Measurements from ENCODE around the gene JDP2.

Gene JDP2

DNA sequence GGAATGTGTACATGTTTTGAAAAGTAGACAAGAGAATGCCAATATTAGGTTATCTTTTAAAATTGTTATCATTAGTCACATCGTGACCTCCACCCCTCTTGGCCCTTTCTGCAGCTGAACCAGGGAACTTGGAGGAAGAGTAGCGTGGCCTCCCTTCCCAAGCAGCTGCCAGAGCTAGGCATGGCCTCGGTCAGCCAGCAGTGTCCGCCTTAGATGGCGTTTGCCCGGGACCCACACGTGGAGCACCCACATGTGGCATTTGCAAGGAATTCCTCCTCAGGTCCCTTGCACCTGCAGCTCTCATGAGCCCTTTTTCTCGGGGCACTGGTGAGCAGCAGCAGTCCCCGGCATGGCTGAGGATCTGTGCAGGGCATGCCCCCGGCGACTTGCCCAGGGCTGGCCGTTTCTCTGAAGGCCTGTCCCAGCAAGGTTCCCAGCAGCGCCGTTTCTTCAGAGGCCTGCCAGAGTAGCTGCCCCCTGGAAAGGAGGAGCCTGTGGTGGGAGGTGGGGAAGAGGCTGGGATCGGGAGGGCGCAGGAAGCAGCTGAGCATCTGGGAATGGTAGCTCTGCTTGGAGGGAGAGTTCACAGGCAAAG is 10.8 kb downstream of the JDP2 start:
- DNase-seq = no peak

DNA sequence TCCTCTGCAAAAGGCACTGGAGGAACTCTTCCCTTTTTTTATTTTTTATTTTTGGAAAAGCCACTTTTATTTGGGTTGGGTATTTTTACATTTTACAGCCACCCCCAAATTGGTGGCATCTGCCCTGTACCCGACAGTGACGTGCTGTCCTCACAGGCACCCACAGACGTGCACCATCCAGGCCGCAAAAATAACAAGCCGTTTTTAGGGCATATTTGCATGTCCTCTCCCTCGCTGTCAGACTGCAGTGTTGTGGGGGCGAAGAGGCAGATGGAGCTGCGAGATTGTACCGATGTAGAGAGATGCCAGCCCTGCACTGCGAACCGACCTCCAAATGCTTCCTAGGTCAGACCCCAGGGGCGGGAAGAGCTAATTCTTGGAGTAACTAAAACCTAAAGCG is 12.2 kb downstream of the JDP2 start:
- no peak for DNase-seq

DNA sequence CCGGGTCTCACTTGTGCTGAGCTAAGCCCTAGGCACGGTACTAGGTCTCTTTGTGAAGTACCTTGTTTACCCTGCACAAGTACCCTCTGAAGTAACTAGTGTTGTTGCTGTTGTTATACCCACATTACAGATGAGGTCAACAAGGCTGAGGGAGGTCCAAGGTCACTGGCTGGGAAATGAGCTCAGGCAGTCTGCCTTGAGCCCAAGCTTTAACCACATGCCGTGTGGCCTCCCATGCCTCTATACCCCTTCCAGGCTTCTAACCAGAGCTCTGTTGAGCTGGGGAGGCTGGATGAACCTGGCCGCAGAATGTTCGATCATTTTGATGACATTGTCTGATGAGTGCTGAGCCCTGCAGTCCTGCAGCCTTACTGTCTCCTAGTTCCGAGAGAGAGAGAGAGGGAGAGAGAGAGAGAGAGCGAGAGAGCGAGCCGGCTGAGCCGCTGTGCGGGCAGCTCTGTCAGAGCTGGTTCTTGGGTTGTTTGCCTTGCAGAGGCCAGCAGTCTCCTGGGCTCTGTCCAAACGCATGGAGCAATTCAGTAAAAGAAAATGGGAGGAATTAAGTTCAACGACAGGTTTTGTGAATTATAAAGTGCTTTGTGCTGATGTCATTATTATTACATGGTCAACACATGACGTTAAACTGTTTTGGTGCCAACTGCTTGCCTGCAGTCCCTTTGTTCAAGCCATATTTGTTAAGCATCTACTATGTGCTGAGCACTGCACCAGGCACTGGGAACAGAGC is 13.1 kb downstream of the JDP2 start:
- no peak for DNase-seq

DNA sequence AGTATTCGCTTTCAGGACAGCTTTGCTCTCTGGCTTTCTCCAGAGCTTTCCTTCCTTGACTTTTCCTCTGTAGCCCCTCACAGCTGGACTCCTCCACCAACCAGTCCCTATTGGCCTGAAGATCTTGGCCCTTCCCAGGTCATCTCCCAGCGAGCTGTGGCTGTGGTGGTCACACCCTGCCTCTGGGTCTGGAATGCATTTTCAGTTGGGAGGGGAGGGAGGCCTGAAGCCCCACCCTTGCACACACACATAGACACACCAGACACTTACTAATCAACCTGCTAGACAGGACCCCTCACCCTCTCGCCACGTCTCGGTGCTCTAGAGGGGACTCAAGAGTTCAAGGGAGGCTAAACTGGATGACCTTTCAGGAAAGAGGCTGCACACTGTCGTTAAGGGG is 13.9 kb downstream of the JDP2 start:
- no peak for DNase-seq

DNA sequence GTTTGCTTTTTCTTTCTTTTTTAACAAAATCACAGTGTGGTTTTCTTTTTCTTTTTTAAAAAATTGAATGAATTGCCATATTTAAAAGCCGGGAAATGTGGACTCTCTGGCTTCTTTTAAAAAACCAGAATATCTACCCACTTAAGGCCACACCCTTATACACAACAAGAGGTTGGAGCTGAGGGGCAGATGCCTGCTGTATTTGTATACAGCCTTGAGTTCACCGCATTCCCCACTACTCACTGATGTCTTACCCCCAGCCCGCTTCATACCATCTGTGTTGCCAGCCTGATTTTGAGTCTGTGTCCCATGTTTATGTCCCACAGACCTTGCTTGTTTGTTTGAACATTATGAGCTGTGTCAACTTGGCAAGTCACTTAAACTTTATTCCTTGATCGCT is 14.3 kb downstream of the JDP2 start:
- DNase-seq = no peak

DNA sequence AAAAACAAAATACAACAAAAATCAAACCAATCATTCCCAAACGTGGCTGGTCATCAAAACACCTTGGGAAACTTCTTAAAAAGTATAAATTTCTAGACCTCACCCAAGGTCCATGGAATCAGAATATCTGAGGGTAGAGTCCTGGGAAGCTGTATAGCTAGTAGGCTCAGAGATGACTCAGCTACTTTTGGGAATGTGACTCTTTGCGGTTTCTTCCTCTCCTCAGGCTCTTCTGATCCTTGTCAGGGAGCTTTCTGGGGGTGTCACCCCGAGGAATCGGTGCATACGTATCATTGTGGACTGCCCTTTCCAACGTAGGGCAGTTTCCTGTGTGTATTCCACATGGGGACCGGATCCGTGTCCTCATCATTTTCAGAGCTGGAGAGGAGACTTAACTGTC is 14.8 kb downstream of the JDP2 start:
- no peak for DNase-seq

DNA sequence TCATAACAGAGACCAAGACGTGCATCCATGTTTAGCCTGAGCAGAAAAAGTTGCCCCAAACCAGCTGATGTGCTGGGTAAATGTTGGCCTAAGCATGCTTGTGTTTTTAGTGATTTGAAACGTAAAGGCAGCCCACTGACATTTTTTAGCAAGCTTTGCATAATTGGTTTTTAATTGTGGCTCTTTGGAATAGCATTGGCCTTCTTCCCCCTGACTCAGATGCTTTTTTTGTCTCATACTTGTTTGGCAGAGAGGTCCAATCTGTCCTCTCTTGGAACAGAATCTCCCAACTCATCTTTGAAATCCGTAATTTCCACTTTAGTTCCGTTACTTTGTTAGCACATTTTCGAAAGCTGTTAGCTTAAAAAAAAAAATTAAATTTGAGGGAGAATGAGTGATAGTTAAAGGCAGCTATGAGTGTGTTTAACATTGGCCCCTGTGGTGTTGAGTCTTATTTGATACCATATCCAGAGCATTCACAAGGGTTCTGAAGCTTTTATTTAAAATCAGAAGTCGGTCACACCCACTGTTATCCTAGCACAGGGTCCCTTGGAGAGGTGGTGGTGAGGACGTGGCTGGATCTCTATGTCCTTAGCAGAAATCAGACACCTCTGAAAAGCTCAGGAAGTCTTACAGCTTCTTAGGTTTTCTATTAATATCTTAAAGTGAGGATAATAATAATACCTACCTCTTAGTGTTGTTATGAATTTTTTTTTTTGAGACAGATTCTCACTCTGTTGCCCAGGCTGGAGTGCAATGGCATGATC is 15.6 kb downstream of the JDP2 start:
- DNase-seq = no peak

DNA sequence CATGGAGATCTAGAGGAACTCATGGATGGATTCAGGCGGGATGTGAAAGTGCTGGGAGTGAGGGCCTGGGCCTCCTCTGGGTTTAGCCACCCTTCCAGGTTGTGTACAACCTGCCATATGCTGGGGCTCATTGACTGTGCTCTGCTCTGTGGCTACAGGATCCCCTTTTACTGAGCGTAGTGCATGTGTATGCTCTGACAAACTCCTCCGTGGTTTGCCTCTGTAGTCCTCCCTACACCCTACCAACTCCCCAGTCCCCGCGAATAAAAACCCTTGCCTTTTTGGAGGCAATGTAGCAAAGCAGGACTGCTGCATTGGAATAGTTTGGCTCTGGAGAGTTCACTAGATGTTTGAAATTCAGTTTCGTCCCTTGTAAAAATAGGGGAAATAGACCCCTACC is 17.4 kb downstream of the JDP2 start:
- no peak for DNase-seq

DNA sequence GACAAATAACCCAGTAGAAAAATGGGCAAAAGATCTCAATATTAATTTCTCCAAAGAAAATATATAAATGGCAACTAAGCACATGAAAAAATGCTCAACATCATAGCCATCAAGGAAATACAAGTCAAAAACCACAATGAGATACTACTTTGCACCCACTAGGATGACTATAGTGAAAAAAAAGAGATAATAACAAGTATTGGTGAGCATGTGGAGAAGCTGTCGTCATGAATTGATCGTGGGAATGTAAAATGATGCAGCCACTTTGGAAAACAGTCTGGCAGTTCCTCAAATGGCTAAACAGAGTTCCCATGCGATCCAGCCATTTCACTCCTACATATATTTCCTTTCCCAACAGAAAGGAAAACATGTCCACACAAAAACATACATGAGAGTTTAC is 18.1 kb downstream of the JDP2 start:
- no peak for DNase-seq

DNA sequence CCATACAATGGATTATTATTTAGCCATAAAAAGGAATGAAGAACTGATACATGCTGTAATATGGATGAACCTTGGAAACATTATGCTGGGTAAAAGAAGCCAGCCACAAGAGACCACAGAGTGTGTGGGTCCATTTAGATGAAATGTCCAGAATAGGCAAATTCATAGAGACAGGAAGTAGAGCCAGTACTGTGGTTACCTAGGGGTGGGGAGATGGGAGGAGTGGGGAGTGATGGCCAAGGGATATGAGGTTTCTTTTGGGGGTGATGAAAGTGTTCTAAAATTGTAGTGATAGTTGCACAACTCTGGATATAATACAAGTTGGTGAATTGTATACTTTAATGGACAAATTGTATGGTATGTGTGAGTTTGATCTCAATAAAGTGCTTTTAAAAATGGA is 18.6 kb downstream of the JDP2 start:
- no peak for DNase-seq

DNA sequence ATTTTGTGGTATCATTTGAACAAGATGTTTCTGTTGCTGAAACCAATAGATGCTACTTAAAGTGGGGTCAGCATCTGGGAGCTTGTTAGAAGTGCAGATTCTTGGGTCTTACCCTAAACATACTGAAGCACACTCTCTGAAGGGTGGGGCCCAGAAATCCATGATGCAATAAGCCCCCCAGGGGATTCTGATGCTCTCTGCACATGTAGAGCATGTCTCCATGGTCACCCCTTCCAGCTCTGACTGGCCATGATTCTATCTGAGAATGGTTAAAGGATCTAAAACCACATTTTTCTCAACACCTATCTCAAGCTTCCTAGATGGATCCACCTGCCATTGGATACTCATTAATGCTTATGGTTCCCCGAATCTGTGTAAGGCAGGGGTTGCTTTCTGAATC is 20.4 kb downstream of the JDP2 start:
- DNase-seq = no peak

DNA sequence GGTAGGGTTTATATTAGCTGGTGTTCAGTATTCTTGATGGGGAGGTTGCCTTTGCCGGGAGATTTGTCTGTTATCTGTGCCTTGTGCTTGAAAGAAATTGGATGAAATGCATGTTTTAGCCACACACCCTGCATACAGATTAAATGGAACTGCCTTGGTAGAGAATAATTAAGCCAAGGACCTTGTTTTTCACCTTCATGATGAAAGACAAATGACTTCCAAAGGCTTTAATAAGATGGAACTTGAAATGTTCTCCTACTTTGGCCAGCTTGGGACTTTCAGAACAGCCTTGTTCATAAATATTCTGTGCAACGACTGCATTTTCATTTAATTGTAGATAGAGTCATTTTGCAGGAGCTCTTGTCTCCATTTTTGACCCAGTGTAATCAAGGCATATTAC is 21.2 kb downstream of the JDP2 start:
- DNase-seq = no peak

DNA sequence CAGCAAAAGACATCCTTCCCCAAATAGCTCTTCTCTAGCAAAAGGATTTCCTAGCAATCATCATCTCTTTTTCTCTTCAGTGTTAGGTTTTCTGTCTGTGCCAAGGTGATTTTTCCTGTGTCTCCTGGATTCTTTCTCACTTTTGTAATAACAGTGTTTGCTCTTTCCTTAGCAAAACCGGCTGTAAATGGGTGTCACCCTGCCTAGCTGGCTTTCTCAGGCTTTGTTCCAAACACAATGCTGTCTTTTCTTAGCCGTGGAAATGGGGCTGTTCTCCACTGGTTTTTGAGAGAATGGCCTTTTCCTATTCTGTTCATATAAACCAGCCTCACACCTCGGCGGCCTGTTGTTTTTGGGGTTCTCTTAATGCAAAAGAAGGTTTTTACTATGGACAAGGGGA is 21.9 kb downstream of the JDP2 start:
- no peak for DNase-seq

DNA sequence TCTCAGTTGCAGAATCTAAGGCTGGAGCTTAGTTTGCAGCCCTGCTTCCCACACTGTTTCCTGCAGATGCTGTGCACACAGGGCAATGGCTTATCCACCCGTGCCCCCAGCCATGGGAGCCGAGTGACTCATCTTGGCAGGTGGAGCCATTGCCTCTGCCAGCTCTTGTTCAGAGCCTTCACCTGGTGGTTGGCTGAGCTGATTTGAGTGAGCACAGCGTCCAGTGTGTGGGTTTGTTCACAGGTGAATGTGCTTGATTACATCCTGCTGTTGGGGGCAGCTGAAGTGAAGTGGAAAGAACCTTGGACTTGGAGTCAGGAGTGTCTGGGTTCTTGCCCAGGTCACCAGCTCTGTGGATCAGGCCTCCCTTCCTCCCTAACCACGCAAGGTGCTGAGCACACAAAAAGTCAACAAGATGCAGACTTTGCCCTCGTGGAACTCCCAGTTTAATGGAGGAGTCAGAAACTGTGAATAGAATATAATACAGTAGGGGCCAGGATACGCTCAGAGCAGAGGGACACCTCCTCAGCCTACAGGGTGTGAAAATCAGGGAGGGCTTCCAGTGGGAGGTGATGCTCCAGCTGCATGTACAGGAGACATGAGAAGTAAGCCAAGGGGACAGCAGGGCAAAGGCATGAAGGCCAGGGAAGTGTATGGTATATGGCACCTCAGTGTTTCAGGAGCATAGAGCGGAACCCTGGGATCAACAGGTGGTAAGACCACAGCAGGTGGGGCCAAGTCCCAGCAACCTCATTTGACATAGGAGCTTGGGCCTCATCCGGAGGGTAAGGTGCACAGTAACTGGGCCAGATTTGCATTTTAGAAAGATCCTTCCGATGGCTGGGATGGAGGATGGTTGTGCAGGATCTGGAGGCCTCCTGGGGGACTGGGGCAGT is 22.8 kb downstream of the JDP2 start:
- no peak for DNase-seq

DNA sequence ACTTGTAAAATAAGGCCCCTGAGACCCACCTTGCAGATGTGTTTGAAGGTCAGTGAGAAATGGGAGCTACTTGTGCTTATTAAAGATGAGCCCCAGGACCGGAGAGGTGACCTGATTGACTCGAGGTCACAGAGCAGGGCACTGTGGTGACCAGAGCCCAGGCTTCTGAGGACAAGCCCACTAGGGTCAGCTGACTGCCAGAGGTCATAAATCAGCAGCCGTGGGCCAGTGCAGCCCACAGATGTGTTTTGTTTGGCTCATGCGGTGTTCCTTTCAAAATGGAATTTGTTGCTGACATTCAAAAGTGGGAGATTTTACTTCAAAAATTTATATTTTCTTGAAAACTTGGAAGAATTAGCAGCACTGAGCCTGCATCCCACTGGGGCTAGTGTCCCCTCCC is 24.5 kb downstream of the JDP2 start:
- DNase-seq = no peak

DNA sequence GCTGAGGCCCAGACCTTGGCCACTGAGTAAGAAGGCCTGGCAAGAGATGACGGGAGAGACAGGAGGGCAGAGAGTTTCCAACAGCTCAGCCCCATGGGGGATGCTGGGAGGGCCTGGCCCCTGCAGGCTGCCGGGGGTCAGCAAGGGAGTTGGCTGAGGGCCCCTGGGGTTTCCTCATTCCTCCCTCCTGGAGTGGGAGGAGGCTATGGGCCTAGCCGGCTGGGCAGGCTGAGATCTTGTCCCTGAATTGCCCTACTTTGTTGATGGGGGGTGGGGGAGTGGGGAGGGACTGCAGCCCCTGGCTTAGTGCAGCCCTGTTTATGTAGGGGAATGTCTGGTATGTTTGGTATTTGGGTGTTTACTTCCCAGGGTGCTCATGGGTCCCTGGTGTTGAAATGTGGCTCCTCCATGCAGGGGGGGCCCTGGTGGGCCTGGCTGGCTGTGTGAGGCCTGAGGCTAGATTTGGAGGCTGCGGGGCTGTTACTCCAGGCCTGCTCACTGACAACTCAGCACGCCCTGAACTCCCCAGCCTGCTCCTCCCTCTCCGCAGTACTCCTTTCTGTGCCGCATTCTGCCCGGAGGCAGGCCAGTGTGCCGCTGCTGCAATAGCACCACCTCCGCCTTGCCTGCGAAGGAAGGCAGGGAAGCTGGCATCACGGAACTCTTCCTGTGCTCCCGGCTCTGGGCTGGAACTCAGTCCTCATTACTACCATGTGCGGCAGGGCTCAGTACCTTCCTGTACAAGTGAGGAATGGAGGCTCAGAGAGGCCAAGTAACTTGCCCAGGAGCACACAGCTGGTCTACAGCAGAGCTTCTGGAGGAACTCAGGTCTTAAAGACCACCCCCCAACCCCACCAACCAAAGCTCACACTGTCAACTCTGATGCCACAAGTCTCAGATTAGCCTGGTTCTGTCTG is 25.3 kb downstream of the JDP2 start:
- DNase-seq = no peak

DNA sequence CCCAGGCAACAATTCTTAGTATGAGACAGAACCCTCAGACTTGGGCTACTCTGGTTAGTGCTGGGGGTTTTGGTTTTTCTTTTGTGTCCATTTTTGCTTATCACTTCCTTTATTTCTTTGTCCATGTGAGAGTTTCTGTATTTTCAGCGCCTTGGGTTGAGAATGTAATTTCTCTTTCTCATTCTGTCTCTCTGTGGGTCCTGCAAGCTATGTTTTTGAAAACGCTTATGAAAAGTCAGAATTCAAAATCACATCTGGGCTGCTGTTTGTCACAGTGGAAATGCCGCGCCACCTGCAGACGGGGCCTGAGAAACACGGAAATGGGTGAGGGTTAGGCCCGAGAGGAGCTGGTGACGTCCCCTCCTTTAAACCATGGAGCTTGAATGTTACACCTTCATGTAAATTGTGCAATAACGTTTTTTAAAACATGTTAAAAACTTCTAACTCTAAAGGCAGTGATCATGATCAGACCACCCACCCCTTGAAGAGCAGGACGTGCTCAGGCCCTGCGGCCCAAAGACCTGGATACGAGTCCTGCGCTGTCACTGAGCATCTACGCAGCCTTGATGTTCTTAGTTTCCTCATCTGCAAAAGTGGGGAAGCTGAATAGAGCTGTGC is 26.1 kb downstream of the JDP2 start:
- no peak for DNase-seq

DNA sequence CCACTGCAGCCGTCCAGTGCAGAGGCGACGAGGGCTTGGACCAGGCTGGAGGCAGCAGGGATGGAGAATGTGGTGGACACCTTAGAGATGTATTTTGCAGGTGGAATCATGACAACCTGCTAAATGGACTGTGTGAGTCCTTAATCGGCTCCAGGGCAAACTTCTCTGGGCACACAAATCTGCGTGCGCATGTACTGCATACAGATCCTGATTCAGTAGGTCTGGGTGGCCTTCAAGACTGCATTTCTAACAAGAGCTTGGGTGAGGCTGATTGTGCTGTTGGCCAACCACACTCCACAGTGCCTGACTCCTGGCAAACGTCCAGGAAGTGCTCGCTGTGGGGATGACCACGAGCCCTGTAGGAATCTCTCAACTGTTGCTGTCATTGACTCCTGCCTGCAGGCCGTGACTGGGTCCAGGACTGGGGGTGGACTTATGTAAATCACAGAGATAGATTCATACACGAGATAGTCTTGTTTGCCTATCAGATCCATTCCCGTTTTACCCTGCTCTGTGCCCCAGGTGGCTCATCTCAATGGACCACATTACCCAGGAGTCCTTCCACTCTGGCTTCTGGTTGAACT is 27.2 kb downstream of the JDP2 start:
- no peak for DNase-seq

DNA sequence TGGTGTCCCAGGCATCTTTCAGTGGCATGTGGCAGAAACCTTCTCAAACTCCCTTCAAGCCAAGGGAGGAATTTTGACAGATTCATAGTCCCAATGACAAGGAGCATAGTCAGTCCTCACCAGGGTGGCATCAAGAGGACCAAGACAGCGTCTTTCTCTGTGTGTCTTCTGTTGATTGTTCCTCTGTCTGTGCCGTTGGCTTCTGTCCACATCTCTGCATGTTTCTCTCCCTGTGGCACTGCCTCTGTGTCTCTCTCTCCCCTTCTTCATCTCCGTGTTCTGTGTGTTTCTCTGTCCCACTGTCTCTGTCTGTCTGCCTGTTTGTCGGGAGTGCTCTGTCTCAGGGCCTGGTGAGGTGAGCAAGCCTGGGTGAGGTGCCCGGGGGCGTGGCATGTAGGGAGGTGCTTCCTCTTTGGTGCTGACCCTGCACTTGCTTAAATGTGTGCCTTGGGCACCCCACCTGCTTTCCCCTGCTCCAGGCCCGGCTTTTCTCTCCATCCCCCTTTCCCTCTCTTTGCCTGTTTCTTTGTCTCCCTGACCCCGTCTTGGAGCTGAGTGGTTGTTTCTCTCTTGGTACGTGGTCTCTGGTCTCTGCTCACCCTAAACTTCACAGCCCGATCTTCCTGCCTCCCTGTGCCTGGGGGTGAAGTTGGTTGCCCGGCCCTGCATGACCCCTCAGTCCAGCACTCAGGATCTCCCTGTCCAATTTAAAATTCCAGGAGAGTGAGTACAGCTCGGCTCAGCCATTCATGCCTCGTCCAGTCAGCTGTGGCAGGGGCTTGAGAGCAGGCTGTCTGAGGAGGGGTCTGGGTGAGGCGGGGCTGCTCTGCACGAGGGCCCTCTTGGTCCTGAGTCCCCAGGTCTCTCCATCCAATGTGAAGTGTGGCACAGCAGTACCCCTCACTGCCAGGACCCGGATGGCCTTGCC is 28.5 kb downstream of the JDP2 start:
- no peak for DNase-seq

DNA sequence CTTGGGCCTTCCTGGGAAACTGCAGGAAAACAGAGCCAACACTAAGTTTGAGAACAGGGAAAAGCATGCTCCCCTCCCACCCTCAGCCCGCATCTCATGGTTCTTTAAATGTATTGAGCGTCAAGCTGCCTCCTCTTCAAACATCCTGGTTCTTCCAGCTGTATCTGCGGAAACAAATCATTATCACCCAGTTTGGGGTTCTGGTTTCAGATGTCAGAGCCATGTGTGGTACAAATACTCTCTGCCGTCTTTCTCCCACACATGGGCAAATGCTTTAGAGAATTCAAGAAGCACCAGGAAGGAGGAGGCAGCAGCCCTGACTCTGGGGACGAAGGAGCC is 29.1 kb downstream of the JDP2 start:
- no peak for DNase-seq

Measured in effector CD4-positive, alpha-beta T cell (primary cell).